K562 (cell line): Measurements from ENCODE around the gene INMT. TPM values are rescaled to one million over a fixed set of nuclear protein-coding genes. Genes with fewer than 3 reads are reported as not detected.

Source experiments
- ATAC-seq: fragments of 200-7000 bp; cut with Tn5 transposase; 3 replicates; pipeline ENCODE4 v1.9.1; 2020; ENCODE audit warnings: moderate library complexity
- BruUV-seq: library from RNA; stranded (reverse); fragments of 400-500 nt; replicated peaks from 2 replicates; lab custom pipeline; 2021; lab: Mats Ljungman, UMichigan
- CTCF ChIA-PET: fragments of 300-600 bp; formaldehyde crosslinking; extraction: SDS; loops from one replicate; lab custom pipeline; 2021; ENCODE audit warnings: low intra/inter-chr PET ratio; lab: Yijun Ruan, JAX
- POLR2A ChIA-PET: fragments of 300-600, 350-650 bp; sonication (Branson Sonifier 250); formaldehyde crosslinking; extraction: SDS; loops from one replicate; lab custom pipeline; 2021; ENCODE audit warnings: antibody characterized with exemption, inconsistent platforms; lab: Yijun Ruan, JAX
- DNase-seq, 4 experiments: peaks; one replicate each; pipeline versions ENCODE4 v3.0.0 to v3.0.0-alpha.2; 2011 to 2018; ENCODE audit warnings: low spot score in 3 of 4, mixed read lengths in 3 of 4; ENCODE audit errors: extremely low read depth in 1 of 4
- FAIRE-seq: peaks from 2 replicates; lab custom pipeline; 2011; peaks lifted over from hg19 to GRCh38; lab: Jason Lieb, UNC
- H2AFZ ChIP-seq: 2 replicates; pipeline ENCODE4 v1.6.0; 2011; ENCODE audit warnings: low read depth, low read length, control low read depth, inconsistent platforms
- H3K27ac ChIP-seq: fragments of 200-600 bp; 3 replicates; pipeline ENCODE4 v1.8.0; 2011; ENCODE audit warnings: low read depth, mild to moderate bottlenecking, control low read depth, inconsistent platforms, low read length, moderate library complexity, mixed read lengths; ENCODE audit errors: extremely low read depth
- H3K27me3 ChIP-seq, 2 experiments: fragments of 300-600 bp in 1 of 2; 2 replicates in 1 of 2; 3 replicates in 1 of 2; pipeline versions ENCODE4 v1.6.0 to v1.8.0; 2011; ENCODE audit warnings: inconsistent platforms in 2 of 2, low read length in 2 of 2, mild to moderate bottlenecking in 1 of 2, mixed read lengths in 1 of 2, moderate library complexity in 1 of 2; ENCODE audit not compliant: control insufficient read depth in 2 of 2, insufficient read depth in 2 of 2
- H3K36me3 ChIP-seq: fragments of 300-600 bp; 3 replicates; pipeline ENCODE4 v1.8.0; 2011; ENCODE audit warnings: mild to moderate bottlenecking, low read length, inconsistent platforms; ENCODE audit not compliant: control insufficient read depth, insufficient read depth
- H3K4me1 ChIP-seq, 2 experiments: fragments of 200-600 bp in 1 of 2; replicated peaks in 1 of 2; 2 replicates in 1 of 2; 3 replicates in 1 of 2; pipeline versions ENCODE4 v1.5.1 to v1.8.0; 2011; ENCODE audit warnings: inconsistent platforms in 2 of 2, low read length in 2 of 2, mild to moderate bottlenecking in 1 of 2, mixed read lengths in 1 of 2, moderate library complexity in 1 of 2; ENCODE audit not compliant: control insufficient read depth in 2 of 2, insufficient read depth in 2 of 2
- H3K4me2 ChIP-seq: 2 replicates; pipeline ENCODE4 v1.6.1; 2011; ENCODE audit warnings: low read length, control low read depth, inconsistent platforms, mixed read lengths; ENCODE audit not compliant: insufficient read depth
- H3K4me3 ChIP-seq: fragments of 200-600 bp; sonication (generic), shearing (Covaris generic); 2 replicates; pipeline ENCODE4 v1.5.1; 2016; ENCODE audit warnings: control low read depth, inconsistent platforms
- H3K79me2 ChIP-seq: fragments of 200-600 bp; 3 replicates; pipeline ENCODE4 v1.8.0; 2011; ENCODE audit warnings: low read length, inconsistent platforms; ENCODE audit not compliant: control insufficient read depth, insufficient read depth
- H3K9ac ChIP-seq, 2 experiments: 2 replicates each; pipeline versions ENCODE4 v1.6.0 to v1.6.1; 2011; ENCODE audit warnings: low read depth in 2 of 2, low read length in 2 of 2, control low read depth in 1 of 2, inconsistent platforms in 1 of 2, mild to moderate bottlenecking in 1 of 2, mixed read lengths in 1 of 2; ENCODE audit not compliant: insufficient read depth in 1 of 2
- H3K9me1 ChIP-seq: one replicate; pipeline ENCODE4 v1.6.0; 2011; ENCODE audit warnings: inconsistent platforms, mild to moderate bottlenecking, low read length, moderate library complexity; ENCODE audit not compliant: control insufficient read depth, insufficient read depth
- H3K9me3 ChIP-seq: replicated peaks from 2 replicates; pipeline ENCODE4 v1.5.1; 2011; ENCODE audit warnings: low read depth, low read length, inconsistent platforms; ENCODE audit not compliant: control insufficient read depth, insufficient read depth
- H4K20me1 ChIP-seq: replicated peaks from 2 replicates; pipeline ENCODE4 v1.6.1; 2011; ENCODE audit warnings: low read length, inconsistent platforms, mixed read lengths; ENCODE audit not compliant: control insufficient read depth, insufficient read depth
- CHD2 ChIP-seq: IDR thresholded peaks from 2 replicates; pipeline ENCODE4 v1.6.1; 2011; ENCODE audit warnings: low read depth, low read length
- FOXK1 ChIP-seq: sonication (generic); formaldehyde crosslinking; IDR thresholded peaks from 2 replicates; pipeline ENCODE4 v1.8.0; 2022; ENCODE audit warnings: missing genetic modification reagents, mild to moderate bottlenecking, borderline replicate concordance
- HCFC1 ChIP-seq: IDR thresholded peaks from 2 replicates; pipeline ENCODE4 v1.6.1; 2012; ENCODE audit warnings: low read depth, low read length, improper control_type of control experiment
- HDGF ChIP-seq: fragments of 450-650 bp; IDR thresholded peaks from 2 replicates; pipeline ENCODE4 v1.6.1; 2016
- HMG20A ChIP-seq: fragments of 450-650 bp; formaldehyde crosslinking; conservative IDR thresholded peaks from 2 replicates; pipeline ENCODE4 v1.4.0; 2020; ENCODE audit warnings: mild to moderate bottlenecking, mixed read lengths
- HMG20B ChIP-seq: fragments of 250-450 bp; sonication (Bioruptor Pico); IDR thresholded peaks from 2 replicates; pipeline ENCODE4 v1.5.0; 2021; ENCODE audit warnings: mild to moderate bottlenecking
- MAFK ChIP-seq: IDR thresholded peaks from 2 replicates; pipeline ENCODE4 v1.6.1; 2011; ENCODE audit warnings: low read length, improper control_type of control experiment
- POLR3A ChIP-seq: IDR thresholded peaks from 2 replicates; pipeline ENCODE4 v1.6.1; 2011; ENCODE audit warnings: borderline replicate concordance, mild to moderate bottlenecking, moderate library complexity; ENCODE audit not compliant: insufficient read length, insufficient read depth; ENCODE audit errors: extremely low read depth
- RBBP5 ChIP-seq: fragments of 200-600 bp; sonication (generic); IDR thresholded peaks from 2 replicates; pipeline ENCODE4 v1.6.1; 2012; ENCODE audit warnings: borderline replicate concordance, mild to moderate bottlenecking, low read length, control low read depth, inconsistent platforms; ENCODE audit not compliant: insufficient read depth, poor library complexity, severe bottlenecking
- RHOXF2B ChIP-seq: fragments of 250-450 bp; sonication (Bioruptor Pico); conservative IDR thresholded peaks from 2 replicates; pipeline ENCODE4 v1.5.1; 2021
- TCF7 ChIP-seq: sonication (generic); IDR thresholded peaks from 2 replicates; pipeline ENCODE4 v1.6.1; 2016; ENCODE audit warnings: antibody characterized with exemption, borderline replicate concordance
- ZBED1 ChIP-seq: IDR thresholded peaks from 2 replicates; pipeline ENCODE4 v1.6.1; 2014
- WGBS: fragments of 100-300 bp; shearing (Covaris generic); methylation state at CpG from one replicate; pipeline ENCODE4 v1.1.6; 2016; ENCODE audit warnings: low coverage, mixed read lengths; ENCODE audit not compliant: insufficient coverage; ENCODE audit errors: missing lambda C conversion rate; 5-methylcytosine and 5-hydroxymethylcytosine counted together
- in situ Hi-C: fragments of 300-500 bp; cut with MboI; formaldehyde crosslinking; loops from 4 replicates; pipeline ENCODE4 v1.15.0; 2018; ENCODE audit warnings: inconsistent platforms, mixed read lengths
- intact Hi-C: fragments of 100-400 bp; cut with micrococcal nuclease; formaldehyde crosslinking; loops from 2 replicates; pipeline ENCODE4 v1.14.2; 2022
- polyA plus RNA-seq, 8 experiments: library from polyadenylated mRNA; depleted of rRNA in 4 of 8; stranded (reverse) in 5 of 8; unstranded in 3 of 8; fragments of >200 nt; fragmentation: Nextera tagmentation in 2 of 8; fragmentation: Illumina TruSeq in 1 of 8; extraction: Ambion mirVana in 2 of 8; extraction: Trizol in 1 of 8; gene quantifications; 2 replicates each; pipeline versions ENCODE4 v1.2.1 to v1.2.3, GENCODE V29; 2011 to 2014; ENCODE audit warnings: inconsistent platforms in 1 of 8, missing spikeins in 1 of 8
- total RNA-seq, 7 experiments: library from RNA; depleted of rRNA in 6 of 7; stranded (reverse); fragments of >200 nt in 6 of 7; fragmentation: Illumina TruSeq in 2 of 7; extraction: Trizol in 2 of 7; gene quantifications; 2 replicates each; pipeline versions ENCODE4 v1.2.1 to v1.2.3, GENCODE V29; 2011 to 2021; ENCODE audit warnings: low replicate concordance in 1 of 7
- TF ChIP-seq, protein P1 (sequence below), 2 experiments: fragments of 450-650 bp; IDR thresholded peaks; 2 replicates each; pipeline ENCODE4 v1.6.1; 2018; ENCODE audit warnings: mild to moderate bottlenecking in 2 of 2, low read depth in 1 of 2; ENCODE audit not compliant: partially characterized antibody in 2 of 2
- TF ChIP-seq, protein P2 (sequence below), 3 experiments: fragments of 200-800 bp in 1 of 3; sonication (Bioruptor generic) in 1 of 3; sonication (generic) in 1 of 3; formaldehyde crosslinking in 1 of 3; IDR thresholded peaks; 2 replicates each; pipeline versions ENCODE4 v1.6.1 to v1.8.0; 2016 to 2022; ENCODE audit warnings: mild to moderate bottlenecking in 2 of 3, missing compliant biosample characterization in 2 of 3, missing genetic modification characterization in 2 of 3, missing genetic modification reagents in 1 of 3
- TF ChIP-seq, protein P3 (sequence below): fragments of 450-650 bp; IDR thresholded peaks from 2 replicates; pipeline ENCODE4 v1.6.1; 2017; ENCODE audit warnings: mild to moderate bottlenecking, moderate library complexity

Gene INMT
- total and polyA plus RNA-seq, 9 of the 15 experiments (the other 6 are each of a cell fraction or from before 2014, with no cell fraction given), result 0.04 to 0.27 TPM; not detected in 7

DNA sequence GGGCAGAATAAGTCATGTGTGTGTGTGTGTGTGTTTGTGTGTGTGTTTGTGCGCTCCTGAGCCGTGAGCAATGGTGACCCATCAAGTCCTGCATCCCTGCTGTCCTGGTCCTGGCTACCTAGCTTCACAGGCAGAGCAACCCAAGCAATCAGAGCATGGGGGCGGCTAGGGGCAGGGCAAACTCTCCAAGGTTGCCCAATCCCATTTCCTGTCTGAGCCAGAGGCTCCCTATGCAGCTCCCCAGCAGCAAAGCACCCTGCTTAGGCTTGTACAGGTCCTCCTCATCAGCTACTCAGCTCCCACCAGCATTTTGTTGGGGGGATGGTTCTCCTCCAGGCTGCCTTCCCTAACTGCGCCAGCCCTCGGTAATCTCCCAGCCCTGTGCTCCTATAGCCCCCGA lies 38.5 kb upstream of the INMT start:
- H2AFZ ChIP-seq, result no peak overlapping the region
- 2% methylated on average over 6 of the region's 6 CpGs for WGBS
- intact Hi-C loops, result no loop called here
- no peaks in the 10 kb centered on the region for H4K20me1 ChIP-seq
- H3K9me3 ChIP-seq, result no peaks in the 10 kb centered on the region
- no peak overlapping the region for H3K9ac ChIP-seq
- no TSS peak for BruUV-seq
- H3K4me1 ChIP-seq, result peaks cover 0 to under 1% of the 10 kb centered on the region in 2 experiments; a peak in 1 of 5 replicates
- H3K9me1 ChIP-seq, result no peaks in the 10 kb centered on the region
- H3K4me3 ChIP-seq, result no peak overlapping the region
- in situ Hi-C loops, result no loop called here
- FAIRE-seq, result no peak
- H3K27me3 ChIP-seq, result peaks cover 7 to 46% of the 10 kb centered on the region in 2 experiments; a peak in 3 of 5 replicates
- H3K79me2 ChIP-seq, result no peaks in the 10 kb centered on the region
- ChIA-PET POLR2A (no interaction called here), CTCF (no interaction called here)
- no peak overlapping the region for H3K27ac ChIP-seq
- no peaks in the 10 kb centered on the region for H3K36me3 ChIP-seq
- no peak overlapping the region for H3K4me2 ChIP-seq
- no peak for ATAC-seq
- no peak for DNase-seq
- TF ChIP-seq ZBED1 (no peak), CHD2 (no peak), MAFK (no peak), HCFC1 (no peak), TCF7 (no peak), FOXK1 (CRISPR knock-in tag) (no peak), HDGF (no peak), RBBP5 (no peak), RHOXF2B (no peak), HMG20B (CRISPR knock-in tag) (no peak), HMG20A (no peak), POLR3A (no peak)
- TF ChIP-seq, protein P1, sequence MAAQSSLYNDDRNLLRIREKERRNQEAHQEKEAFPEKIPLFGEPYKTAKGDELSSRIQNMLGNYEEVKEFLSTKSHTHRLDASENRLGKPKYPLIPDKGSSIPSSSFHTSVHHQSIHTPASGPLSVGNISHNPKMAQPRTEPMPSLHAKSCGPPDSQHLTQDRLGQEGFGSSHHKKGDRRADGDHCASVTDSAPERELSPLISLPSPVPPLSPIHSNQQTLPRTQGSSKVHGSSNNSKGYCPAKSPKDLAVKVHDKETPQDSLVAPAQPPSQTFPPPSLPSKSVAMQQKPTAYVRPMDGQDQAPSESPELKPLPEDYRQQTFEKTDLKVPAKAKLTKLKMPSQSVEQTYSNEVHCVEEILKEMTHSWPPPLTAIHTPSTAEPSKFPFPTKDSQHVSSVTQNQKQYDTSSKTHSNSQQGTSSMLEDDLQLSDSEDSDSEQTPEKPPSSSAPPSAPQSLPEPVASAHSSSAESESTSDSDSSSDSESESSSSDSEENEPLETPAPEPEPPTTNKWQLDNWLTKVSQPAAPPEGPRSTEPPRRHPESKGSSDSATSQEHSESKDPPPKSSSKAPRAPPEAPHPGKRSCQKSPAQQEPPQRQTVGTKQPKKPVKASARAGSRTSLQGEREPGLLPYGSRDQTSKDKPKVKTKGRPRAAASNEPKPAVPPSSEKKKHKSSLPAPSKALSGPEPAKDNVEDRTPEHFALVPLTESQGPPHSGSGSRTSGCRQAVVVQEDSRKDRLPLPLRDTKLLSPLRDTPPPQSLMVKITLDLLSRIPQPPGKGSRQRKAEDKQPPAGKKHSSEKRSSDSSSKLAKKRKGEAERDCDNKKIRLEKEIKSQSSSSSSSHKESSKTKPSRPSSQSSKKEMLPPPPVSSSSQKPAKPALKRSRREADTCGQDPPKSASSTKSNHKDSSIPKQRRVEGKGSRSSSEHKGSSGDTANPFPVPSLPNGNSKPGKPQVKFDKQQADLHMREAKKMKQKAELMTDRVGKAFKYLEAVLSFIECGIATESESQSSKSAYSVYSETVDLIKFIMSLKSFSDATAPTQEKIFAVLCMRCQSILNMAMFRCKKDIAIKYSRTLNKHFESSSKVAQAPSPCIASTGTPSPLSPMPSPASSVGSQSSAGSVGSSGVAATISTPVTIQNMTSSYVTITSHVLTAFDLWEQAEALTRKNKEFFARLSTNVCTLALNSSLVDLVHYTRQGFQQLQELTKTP (IDR thresholded peaks at IDR 0.05; ENCODE audit: low read depth in 1 of 2, partially characterized antibody in 2 of 2), result no peak
- TF ChIP-seq, protein P2, sequence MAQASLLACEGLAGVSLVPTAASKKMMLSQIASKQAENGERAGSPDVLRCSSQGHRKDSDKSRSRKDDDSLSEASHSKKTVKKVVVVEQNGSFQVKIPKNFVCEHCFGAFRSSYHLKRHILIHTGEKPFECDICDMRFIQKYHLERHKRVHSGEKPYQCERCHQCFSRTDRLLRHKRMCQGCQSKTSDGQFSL (CRISPR knock-in tag; IDR thresholded peaks at IDR 0.05), result no peak
- TF ChIP-seq, protein P2 (tag; IDR thresholded peaks at IDR 0.05), result no peak
- TF ChIP-seq, protein P3, sequence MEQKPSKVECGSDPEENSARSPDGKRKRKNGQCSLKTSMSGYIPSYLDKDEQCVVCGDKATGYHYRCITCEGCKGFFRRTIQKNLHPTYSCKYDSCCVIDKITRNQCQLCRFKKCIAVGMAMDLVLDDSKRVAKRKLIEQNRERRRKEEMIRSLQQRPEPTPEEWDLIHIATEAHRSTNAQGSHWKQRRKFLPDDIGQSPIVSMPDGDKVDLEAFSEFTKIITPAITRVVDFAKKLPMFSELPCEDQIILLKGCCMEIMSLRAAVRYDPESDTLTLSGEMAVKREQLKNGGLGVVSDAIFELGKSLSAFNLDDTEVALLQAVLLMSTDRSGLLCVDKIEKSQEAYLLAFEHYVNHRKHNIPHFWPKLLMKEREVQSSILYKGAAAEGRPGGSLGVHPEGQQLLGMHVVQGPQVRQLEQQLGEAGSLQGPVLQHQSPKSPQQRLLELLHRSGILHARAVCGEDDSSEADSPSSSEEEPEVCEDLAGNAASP, result no peak
